ENCODE measurements around the gene SLC22A23.

DNA sequence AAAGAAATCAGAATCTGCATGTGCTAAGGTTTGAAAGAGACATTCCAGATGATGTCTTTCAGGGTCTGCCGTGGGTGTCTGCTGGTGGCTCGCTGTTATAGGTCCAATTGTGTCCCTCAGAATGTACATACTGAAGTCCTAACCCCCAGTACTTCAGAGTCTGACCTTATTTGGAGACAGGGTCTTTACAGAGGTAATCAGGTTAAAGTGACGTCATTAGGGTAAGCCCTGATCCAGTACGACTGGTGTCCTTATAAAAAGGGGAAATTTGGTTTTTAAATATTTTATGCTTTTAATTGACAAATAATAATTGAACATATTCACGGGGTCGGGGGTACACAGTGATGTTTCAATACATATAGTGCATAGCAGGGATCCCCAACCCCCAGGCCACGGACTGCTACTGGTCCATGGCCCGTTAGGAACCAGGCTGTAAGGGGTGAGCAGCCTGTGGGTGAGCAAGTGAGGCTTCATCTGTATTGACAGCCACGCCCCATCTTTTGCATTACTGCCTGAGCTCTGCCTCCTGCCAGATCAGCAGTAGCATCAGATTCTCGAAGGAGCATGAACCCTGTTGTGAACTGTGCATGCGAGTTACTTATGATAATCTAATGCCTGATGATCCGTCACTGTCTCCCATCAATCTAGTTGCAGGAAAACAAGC, 33.2 kb upstream of the SLC22A23 start:
- no peak for TF ChIP-seq GATA3 (IDR thresholded peaks at IDR 0.05; ENCODE audit: low read depth, low read length)
- TF ChIP-seq GATA2 (IDR thresholded peaks at IDR 0.05; ENCODE audit: low read depth, low read length): no peak
